ENCODE results near the gene DOK7. TPM values are rescaled to one million over a fixed set of nuclear protein-coding genes. Genes with fewer than 3 reads are reported as not detected.

DOK7 gene
- total and polyA plus RNA-seq, 9 donors: 0.19 to 33.4 (median 2.2) TPM; not detected in 3

DNA sequence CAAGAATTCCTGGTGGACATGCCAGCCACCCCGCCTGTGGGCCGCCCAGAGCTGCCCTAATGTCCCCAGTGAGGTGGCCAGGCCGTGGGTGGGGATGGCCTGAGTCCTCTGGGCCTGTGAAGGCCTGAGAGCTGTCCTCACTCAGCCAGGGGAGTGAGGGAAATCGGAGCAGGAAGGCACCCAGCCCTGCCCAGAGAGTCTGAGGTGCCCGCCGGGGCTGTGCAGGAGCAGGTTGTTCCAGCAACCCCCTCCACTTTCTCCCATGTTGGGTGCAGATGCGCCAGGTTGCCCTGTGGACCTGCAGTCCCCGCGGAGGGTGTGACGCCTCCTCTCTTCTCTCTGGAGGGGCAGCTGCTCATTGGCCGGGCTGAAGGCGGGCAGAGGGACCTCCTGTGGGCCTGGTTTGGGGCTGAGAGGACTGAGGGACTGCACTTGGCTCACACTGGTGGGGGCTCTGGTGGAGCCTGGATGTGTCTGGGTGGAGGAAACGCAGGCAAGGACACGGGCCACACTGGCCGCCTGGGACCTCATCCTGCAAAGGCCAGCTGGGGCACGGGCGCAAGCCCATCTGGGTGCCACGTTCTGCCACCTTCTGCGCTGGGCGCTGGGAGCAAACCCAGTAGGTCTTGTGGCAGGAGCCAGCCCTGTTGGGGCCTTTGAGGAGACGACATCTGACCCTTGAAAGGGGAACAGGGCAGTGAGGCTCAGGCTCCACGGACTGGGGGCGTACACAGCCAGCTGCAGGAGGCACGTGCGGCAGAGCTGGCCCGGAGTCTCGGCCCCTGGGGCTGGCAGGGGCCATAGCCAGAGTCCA is 14.0 kb downstream of the DOK7 start:
- intact Hi-C loops (cut with DNase I): no loop called here
- Histone ChIP-seq H3K27ac (no peak overlapping the region), H3K4me1 (ENCODE audit: insufficient read depth) (no peaks in the 10 kb centered on the region), H3K4me3 (no peak overlapping the region), H3K9me3 (no peaks in the 10 kb centered on the region), H3K36me3 (no peaks in the 10 kb centered on the region), H3K27me3 (no peaks in the 10 kb centered on the region)
- DNase-seq: no peak
- 88 to 90% (median 89%) methylated on average over 24 to 27 of the region's 27 CpGs for WGBS, 3 donors
- TF ChIP-seq POLR2A (IDR thresholded peaks at IDR 0.05) (no peak), EP300 (IDR thresholded peaks at IDR 0.05) (no peak)
- TF ChIP-seq, protein P1, sequence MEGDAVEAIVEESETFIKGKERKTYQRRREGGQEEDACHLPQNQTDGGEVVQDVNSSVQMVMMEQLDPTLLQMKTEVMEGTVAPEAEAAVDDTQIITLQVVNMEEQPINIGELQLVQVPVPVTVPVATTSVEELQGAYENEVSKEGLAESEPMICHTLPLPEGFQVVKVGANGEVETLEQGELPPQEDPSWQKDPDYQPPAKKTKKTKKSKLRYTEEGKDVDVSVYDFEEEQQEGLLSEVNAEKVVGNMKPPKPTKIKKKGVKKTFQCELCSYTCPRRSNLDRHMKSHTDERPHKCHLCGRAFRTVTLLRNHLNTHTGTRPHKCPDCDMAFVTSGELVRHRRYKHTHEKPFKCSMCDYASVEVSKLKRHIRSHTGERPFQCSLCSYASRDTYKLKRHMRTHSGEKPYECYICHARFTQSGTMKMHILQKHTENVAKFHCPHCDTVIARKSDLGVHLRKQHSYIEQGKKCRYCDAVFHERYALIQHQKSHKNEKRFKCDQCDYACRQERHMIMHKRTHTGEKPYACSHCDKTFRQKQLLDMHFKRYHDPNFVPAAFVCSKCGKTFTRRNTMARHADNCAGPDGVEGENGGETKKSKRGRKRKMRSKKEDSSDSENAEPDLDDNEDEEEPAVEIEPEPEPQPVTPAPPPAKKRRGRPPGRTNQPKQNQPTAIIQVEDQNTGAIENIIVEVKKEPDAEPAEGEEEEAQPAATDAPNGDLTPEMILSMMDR (IDR thresholded peaks at IDR 0.05): no peak

DNA sequence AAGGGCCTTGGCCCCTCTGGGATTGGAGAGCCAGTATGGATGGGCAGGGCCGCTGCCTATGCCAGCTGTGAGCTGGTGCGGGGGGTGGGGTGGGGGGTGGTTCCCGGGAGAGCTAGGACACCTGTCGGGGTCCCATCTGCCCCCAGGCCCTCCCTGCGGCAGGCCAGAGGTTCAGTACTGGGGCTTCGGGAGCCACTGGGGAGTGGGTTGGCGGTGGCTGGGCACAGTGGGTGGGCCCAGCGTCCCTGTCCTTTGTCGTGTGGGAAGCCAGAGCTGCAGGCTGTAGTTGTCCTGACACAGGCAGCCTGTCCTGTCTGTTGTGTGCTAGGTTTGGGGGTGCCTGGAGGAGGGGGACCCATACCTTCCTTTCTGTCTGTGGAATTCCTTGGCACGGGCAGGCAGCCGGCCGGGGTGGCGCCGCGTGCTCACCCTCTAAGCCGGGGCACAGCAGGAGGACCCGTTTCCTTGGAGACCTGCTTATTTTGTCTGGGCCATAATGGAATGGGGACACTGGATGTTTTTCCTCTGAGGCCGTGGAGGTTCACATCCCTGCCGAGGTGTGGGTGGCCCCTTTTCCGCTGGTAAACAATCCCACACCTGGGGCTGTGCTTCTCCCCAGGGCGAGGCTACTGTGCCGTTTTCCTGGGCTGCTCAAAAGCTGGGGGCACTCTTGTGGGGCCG is 14.8 kb downstream of the DOK7 start:
- Histone ChIP-seq H3K27me3 (no peaks in the 10 kb centered on the region), H3K4me3 (no peak overlapping the region)

DNA sequence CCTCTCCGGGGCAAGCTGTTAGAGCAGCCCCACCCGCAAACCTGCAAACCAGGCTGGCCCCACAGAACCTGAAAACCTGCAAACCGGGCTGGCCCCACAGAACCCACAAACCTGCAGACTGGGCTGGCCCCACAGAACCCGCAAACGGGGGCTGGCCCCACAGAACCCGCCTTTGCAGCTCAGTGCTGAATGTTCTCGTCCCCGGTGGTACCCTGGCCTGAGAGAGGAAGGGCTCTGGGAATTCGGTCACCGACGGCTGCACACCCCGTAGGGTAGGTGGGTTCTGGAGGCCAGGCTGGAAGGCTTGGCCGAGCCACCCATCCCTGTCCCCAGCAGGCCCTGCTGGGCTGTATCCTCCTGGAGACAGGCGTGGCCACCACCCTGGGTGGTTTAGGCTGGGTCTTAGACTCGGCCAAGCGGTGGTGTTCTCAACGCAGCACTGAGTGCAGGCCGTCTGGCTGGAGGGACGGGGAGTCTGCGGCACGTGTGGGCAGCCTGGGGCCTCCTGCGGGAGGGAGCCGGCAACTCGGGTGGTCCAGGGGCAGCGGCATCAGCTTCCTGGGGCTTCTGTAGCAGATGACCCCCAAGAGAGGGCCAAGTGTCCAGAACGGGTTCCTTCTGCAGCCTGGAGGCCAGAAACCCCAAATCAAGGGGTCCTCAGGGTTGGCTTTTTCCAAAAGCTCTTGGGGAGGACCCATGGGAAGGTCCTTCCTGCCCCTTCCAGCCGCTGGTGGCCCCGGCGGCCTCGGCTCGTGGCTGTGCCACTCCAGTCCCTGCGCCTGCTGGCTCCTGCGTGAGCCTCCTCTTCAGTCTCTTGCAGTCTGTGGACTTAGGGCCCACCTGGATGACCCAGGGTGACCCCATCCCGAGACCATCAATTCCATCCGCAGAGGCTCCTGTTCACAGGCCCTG is 15.6 kb downstream of the DOK7 start:
- intact Hi-C loops (cut with DNase I): no loop called here
- Histone ChIP-seq H3K9me3 (no peaks in the 10 kb centered on the region), H3K27me3 (no peaks in the 10 kb centered on the region), H3K4me3 (no peak overlapping the region), H3K4me1 (ENCODE audit: insufficient read depth) (no peaks in the 10 kb centered on the region), H3K27ac (no peak overlapping the region), H3K36me3 (no peaks in the 10 kb centered on the region)
- no peak for DNase-seq
- 82 to 89% (median 86%) methylated on average over 34 to 35 of the region's 35 CpGs for WGBS, 3 donors
- TF ChIP-seq, protein P1 (IDR thresholded peaks at IDR 0.05): no peak

More for the DNA sequence above, 14.8 kb downstream of the DOK7 start:
- no peak overlapping the region for H3K27ac ChIP-seq
- no peaks in the 10 kb centered on the region for H3K4me1 ChIP-seq (ENCODE audit: insufficient read depth)
- DNase-seq: no peak
- no peak for TF ChIP-seq POLR2A (IDR thresholded peaks at IDR 0.05)
- TF ChIP-seq, protein P1 (IDR thresholded peaks at IDR 0.05): no peak
- no peak for TF ChIP-seq EP300 (IDR thresholded peaks at IDR 0.05)
- intact Hi-C loops (cut with DNase I): no loop called here
- H3K9me3 ChIP-seq: no peaks in the 10 kb centered on the region
- WGBS, 3 donors: 65 to 75% (median 73%) methylated on average over 20 to 23 of the region's 23 CpGs
- no peaks in the 10 kb centered on the region for H3K36me3 ChIP-seq

DNA sequence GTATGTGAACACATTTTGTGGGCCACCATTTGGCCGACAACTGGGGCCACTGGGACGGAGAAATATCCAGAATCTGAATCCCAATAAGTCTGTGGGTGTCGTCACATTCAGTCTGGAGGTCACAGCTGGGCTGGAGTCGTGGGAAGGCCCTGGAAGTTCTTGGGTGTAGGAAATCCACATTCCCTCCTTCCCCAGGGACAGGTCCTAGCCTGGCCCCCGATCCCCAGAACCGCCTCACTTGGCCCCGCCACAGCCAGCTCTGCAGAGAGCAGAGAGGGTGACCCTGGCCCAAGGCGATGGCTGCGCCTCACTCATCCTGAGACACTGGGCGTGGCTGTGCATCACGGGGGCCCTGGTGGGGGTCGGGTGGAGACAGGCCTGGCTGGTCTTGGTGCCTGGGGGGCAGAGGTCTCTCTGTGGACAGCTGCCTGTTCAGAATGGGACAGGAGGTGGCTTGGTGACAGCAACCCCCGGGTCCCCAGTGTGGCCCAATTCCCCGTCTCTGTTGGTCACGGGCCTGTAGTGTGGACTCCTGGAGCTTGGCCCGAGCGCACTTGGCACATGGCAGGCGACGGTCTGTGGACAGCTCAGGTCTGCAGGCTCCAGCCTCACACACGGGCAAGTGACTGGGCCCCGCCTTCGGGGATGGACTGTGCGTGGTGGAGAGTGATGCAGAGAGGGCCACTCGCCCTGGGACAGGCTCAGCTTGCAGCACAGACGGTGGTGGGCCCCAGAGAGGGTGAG is 16.4 kb downstream of the DOK7 start:
- TF ChIP-seq POLR2A (IDR thresholded peaks at IDR 0.05) (no peak), EP300 (IDR thresholded peaks at IDR 0.05) (no peak)
- TF ChIP-seq, protein P1 (IDR thresholded peaks at IDR 0.05): no peak
- H3K27ac ChIP-seq: no peak overlapping the region
- H3K4me1 ChIP-seq (ENCODE audit: insufficient read depth): no peaks in the 10 kb centered on the region
- 84 to 88% (median 86%) methylated on average over 24 to 25 of the region's 25 CpGs for WGBS, 3 donors
- H3K36me3 ChIP-seq: no peaks in the 10 kb centered on the region
- DNase-seq: no peak
- no peaks in the 10 kb centered on the region for H3K9me3 ChIP-seq
- H3K4me3 ChIP-seq: no peak overlapping the region
- intact Hi-C loops (cut with DNase I): no loop called here
- no peaks in the 10 kb centered on the region for H3K27me3 ChIP-seq
